Urothelium cell line (cell line): Measurements from ENCODE around the gene NUDT13.

Source experiments
- DNase-seq: peaks from one replicate; pipeline ENCODE4 v3.0.0; 2011; ENCODE audit warnings: low spot score, mixed read lengths
- FAIRE-seq: peaks from 2 replicates; lab custom pipeline; 2011; peaks lifted over from hg19 to GRCh38; lab: Jason Lieb, UNC

The NUDT13 gene

DNA sequence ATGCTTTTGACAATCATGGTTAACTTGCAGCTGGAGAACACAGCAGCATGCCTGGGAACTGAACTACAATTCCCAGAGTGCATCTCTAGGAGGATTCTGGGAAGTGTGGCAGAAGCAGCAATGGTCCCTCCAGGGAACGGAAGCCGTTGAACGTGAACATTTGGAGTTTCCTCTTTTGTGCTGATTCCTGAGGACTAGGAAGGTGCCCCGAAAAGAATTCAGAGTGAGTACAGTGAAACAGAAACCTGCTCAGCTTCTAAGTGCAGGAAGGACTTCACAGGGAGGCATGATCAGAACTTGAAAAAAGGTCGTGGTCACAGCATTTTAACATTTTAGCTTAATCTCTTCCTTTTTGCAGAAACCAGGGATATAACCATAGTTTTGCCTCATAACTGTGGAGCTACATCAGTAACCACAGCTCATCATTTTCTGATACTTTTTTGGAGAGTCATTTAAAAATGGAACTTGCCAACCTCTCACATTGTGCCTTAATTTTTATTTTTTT lies at the start of gene NUDT13:
Gene NUDT13, plus strand, starts transcription at position 111 of the 505 bp plus-strand sequence. CDS start 3,911 bp downstream, outside the sequence.
- FAIRE-seq (no peak), DNase-seq (peak; percentile 88)

DNA sequence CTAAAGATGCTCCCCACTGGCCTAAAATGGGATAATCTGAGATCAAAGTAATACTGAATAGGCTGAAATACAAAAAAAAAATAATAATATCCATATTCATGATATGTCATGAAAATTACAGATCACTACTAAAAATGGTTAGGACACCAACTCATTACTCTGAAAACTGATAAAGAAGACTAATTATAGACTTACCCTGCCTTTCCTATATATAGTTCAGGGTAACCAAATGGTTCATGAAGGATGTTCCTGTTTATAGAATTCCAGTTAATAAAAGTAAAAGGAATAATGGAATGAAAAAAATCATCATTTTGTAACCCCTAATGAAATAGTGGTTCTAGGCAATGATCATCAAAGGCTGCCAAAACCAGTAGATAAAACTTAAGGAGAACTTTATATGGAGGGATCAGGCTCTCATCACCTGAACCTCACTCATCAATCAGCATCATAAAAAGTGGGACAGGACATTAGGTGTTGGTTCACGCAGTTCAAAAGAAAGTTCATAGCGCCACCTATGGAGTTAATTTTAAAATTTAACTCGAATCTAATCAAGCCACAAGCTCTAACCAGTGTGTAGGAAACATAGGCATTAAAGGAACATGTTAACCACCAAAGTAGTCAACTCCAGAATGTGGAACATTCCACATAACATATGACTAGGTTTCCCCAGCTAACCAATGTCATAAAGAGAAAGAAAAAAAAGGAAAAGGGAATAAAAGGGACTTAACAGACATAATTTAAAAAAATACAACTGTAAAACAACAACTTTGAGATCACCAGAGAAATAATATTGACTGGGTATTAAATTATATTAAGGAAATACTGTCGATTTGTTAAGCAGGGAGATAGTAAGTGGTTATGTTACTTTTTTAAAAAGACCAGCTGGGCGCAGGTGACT lies 49.3 kb upstream of the NUDT13 start:
- DNase-seq: peak; percentile 41
- no peak for FAIRE-seq

GRCh38 chr10:73061743-73062142 lies 48.5 kb upstream of the NUDT13 start:
- no peak for FAIRE-seq
- no peak for DNase-seq

DNA sequence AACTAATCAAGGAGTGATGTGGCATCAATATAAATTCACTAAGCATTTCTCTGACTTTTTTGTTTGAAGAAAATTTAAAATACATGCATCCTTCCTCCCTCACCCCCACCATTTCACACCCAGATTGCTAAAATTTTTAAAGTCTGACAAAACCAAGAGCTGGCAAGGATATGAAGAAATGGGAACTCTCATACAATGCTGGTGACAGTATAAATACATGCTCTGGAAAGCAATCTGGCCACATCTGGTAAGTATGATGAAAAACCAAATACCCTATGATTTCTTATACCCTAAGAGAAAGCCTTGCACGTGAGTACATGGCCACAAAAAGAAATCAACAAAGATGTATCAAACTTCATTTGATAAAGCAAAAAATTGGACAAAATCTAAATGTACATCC lies 44.8 kb upstream of the NUDT13 start:
- FAIRE-seq (no peak), DNase-seq (no peak)

DNA sequence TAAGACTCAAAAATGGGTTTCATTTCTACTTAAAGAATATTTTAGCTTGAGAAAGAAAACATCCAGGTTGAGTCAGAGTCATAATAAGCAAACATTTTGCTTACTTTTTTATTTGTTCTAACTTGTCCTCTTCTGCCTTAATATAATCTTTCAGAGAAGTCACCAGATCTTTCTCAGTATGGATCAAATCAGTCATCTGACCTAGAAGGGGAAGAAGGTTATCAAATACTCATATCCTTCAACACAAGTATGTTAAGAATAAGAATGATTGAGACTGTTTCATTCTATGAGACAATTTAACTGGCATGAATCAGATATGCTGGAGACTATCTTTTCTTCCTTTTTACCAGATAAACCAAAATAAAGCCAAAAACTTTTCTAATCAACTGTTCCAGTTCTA lies 36.6 kb upstream of the NUDT13 start:
- no peak for FAIRE-seq
- DNase-seq: no peak

DNA sequence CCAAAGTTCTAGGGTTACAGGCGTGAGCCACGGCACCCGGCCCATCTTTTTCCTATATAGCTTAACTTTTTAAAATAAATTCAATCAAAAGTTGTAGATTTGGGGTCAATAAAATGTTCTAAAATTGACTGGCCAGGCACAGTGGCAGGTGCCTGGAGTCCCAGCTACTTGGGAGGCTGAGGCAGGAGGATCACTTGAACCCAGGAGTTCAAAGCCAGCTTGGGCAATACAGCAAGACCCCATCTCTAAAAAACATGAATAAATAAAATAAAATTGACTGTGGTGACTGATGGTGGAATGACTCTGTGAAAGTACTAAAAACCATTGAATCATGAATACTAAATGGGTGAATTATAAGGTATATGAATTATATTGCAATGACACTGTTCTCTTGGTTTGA lies 34.4 kb upstream of the NUDT13 start:
- DNase-seq (no peak), FAIRE-seq (no peak)

DNA sequence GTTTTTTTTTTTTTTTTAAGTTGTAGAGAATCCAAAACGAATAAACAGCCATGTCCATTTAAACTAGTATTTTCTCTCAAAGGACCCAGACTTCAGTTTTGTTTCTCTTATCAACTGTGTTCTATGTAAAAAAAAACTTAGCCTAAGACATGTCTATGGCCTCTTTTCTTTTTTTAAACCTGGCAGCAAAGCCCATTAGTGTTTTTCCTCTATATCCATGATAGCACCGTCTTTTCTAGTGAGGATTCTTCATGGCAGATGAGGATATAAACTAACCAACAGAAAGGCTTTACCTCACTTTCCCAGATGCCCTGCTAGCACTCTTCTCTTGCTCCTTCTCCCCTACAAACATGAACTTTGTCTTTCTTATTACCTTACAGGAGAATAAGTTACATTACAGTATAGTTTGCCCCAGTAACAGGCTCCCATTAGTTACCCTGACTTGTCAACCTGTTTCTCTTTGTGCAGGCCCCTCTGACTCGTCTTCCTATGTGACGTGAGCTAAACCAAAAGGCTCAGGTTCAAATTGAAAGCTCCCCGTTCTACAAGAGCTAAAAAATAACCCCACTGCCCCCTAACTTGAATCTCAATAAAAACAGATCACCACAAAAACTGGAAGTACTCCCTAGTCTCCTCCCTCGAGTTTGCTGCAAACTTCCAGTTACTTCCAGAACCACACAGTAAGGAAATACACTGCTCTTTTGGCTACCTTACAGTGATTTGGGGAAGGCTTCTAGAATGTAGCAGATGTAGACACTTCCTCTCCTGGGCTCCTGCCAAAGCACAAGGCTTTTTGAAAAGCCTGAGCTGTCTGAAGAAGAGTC lies 33.7 kb upstream of the NUDT13 start:
- DNase-seq (no peak), FAIRE-seq (no peak)

- FAIRE-seq (no peak), DNase-seq (no peak)
Observed at GRCh38 chr10:73079779-73080541, 30.3 kb upstream of the NUDT13 start.

DNA sequence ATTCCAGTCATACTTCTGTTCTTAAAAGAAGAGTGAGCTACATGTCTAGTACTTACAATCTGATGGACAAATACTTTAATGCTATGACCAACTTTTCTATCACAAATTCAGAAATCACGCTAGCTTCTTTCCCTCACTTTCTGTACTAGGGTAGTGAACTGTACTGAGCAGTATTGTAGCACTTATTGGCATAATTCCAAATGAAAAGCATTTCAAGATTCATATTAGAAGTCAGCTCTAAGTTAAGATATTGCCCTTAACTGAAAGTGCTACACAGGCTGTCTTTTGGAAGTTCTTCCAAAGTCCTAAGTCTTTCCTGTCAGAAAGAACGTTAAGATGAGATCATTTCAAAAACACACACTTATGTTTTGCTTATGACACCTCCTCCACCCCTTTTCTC lies 27.0 kb upstream of the NUDT13 start:
- FAIRE-seq (no peak), DNase-seq (no peak)

DNA sequence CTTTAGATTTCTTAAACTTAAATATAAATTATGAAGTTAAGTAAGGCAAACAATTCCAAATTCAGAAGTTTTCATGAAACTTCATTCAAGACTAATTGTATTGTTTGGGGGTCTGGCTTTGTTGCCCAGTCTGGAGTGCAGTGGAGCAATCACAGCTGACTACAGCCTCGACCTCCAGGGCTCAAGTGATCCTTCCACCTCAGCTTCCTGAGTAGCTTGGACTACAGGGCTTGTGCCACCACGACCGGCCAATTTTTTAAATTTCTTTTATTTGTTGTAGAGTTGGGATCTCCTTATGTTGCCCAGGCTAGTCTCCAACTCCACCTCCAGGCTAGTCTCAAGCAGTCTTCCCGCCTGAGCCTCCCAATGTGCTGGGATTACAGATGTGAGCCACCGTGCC lies 26.0 kb upstream of the NUDT13 start:
- FAIRE-seq (no peak), DNase-seq (no peak)

DNA sequence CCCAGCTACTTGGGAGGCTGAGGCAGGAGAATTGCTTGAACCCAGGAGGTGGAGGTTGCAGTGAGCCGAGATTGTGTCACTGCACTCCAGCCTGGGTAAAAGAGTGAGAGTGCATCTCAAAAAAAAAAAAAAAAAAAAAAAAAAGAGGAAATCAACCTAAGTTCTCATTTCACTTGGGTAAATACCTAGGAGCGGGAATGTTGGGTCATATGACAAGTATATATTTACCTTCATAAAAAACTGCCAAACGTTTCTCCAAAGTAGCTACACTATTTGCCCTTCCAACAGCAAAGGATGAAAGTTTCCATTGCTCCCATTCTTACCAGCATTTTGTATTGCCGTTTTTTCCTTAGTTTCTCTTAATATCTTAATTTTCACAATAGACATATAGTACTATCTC lies 23.4 kb upstream of the NUDT13 start:
- DNase-seq (no peak), FAIRE-seq (no peak)

DNA sequence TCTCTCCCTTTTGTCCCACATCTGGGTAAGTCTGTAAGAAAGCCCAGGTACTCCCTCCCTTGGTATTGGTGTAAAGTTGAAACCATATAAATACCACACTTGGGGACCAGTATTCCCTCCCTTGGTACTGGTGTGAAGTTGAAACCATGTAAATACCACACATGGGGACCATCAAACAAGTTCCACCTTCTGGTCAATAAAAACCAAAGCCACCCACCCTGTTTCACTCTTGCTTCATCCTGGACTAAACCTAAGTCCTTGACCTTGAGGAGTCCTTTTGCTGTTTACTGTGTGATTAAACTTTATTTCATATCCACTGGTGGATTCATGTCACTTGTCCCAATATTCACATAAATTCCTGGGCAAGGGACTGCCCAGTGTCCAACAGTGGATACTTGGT lies 22.0 kb upstream of the NUDT13 start:
- FAIRE-seq (no peak), DNase-seq (no peak)

- FAIRE-seq (no peak), DNase-seq (no peak)
Observed at GRCh38 chr10:73092830-73093229, 17.4 kb upstream of the NUDT13 start.

DNA sequence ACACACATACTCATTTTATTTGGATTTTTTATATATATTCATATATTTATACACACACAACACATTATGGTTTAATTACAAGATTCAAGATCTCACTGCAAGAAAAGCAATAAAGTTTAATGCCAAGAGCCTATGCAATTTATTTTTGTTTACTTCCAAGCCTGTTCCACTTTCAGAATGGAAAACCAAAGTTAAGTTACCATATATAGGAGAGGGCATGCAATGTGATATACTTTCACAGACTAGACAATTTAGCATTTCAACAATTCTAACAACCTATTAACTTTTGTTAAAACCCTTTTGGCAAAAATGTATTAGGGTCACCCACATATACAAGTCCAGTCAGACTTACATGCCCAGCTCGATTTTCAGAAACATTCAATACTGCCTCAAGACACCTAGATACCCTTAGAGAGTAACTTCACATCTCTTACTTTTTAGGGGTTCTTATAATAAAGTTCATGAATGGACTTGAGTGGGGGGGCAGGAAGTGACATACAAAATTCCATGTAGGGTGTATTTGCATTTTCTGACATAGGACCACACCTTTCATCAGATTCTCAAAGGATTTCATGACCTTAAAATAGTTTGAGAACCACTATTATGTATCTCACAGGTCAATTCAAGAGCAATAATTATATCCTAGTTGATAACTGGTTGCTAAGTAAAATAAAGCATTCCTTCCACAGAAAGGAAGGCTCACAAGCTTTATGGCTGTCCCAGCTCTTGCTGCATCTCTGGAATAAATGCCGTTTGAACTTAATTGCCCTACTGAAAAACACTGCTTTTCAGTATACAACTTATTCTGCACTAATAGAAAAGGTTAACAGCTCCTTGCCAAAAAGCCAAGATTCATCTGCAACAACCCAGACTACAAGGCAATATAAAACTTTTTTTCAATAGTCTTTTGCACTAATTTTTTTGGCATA lies 16.1 kb upstream of the NUDT13 start:
- no peak for FAIRE-seq

GRCh38 chr10:73094986-73095480 lies 15.2 kb upstream of the NUDT13 start:
- DNase-seq (no peak), FAIRE-seq (no peak)

More for the DNA sequence above, 16.1 kb upstream of the NUDT13 start:
- no peak for DNase-seq

GRCh38 chr10:73095481-73096021 lies 14.7 kb upstream of the NUDT13 start:
- peak; percentile 54 for DNase-seq

DNA sequence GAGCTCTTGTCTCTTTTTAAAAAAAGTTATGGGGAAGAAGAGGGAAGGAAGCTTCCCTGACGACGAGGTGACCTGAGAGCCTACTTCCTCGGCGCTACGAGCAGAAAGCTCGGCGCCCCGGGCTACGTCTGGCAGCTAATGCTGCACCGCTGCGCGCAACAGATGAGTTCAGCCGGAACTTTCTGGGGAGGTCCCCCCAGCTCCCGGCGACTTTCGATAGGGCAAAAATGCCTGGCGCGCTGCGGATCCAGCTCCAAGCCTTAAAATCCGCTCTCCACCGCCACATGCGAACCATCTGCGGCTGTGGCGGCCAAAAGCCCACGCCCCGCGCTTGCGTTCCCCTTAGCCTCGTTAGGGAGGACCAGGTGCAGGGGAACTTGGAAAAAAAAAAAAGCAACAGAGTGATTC lies 14.2 kb upstream of the NUDT13 start:
- DNase-seq: peak; percentile 56
- FAIRE-seq: no peak

More at GRCh38 chr10:73095481-73096021, 14.7 kb upstream of the NUDT13 start:
- FAIRE-seq: no peak

- FAIRE-seq (peak; percentile 97), DNase-seq (peak; percentile 100)
Observed at GRCh38 chr10:73096449-73097304, 13.6 kb upstream of the NUDT13 start, which contains the start of gene P4HA1. Gene P4HA1, minus strand, starts transcription at chr10:73096866. Its CDS starts 21,983 bp downstream, at chr10:73074883.
